GM11168 (cell line): ENCODE results near the gene GPRC5D.

Experiments
- in situ Hi-C: fragments of 300-500 bp; cut with MboI; formaldehyde crosslinking; loops from one replicate; pipeline ENCODE4 v1.12.0; 2022; ENCODE audit warnings: low sequenced_read_pairs; ENCODE audit not compliant: unreplicated experiment

Gene GPRC5D

GRCh38 chr12:12891080-12891880 is 60.7 kb downstream of the GPRC5D start, which contains the start of gene GPRC5A:
Gene GPRC5A (plus strand): TSS chr12:12891562. CDS start chr12:12908250, 16,688 bp downstream.
- in situ Hi-C loops: no loop called here
